Skeletal muscle tissue (tissue), 4 donors: ENCODE results near the gene PRPSAP1. TPM values are rescaled to one million over a fixed set of nuclear protein-coding genes. Genes with fewer than 3 reads are reported as not detected.

Experiments used
- H3K27ac ChIP-seq: one replicate; pipeline ENCODE4 v1.7.0; 2013; ENCODE audit warnings: mild to moderate bottlenecking, low read depth, low read length, inconsistent platforms
- H3K27me3 ChIP-seq, 3 donors: one replicate each; pipeline ENCODE4 v1.7.0; 2013; ENCODE audit warnings: low read length in 3 of 3; ENCODE audit not compliant: control insufficient read depth in 3 of 3, insufficient read depth in 3 of 3
- H3K36me3 ChIP-seq, 3 donors: one replicate each; pipeline ENCODE4 v1.7.0; 2013; ENCODE audit warnings: low read length in 3 of 3; ENCODE audit not compliant: control insufficient read depth in 3 of 3, insufficient read depth in 3 of 3
- H3K4me1 ChIP-seq, 3 donors: one replicate each; pipeline ENCODE4 v1.7.0; 2013; ENCODE audit warnings: low read length in 3 of 3, mild to moderate bottlenecking in 3 of 3; ENCODE audit not compliant: control insufficient read depth in 3 of 3, insufficient read depth in 3 of 3
- H3K4me3 ChIP-seq, 3 donors: one replicate each; pipeline ENCODE4 v1.7.0; 2013; ENCODE audit warnings: low read length in 3 of 3
- H3K9ac ChIP-seq, 3 donors: one replicate each; pipeline ENCODE4 v1.7.0; 2013; ENCODE audit warnings: low read length in 3 of 3, mild to moderate bottlenecking in 3 of 3, moderate library complexity in 2 of 3, low read depth in 1 of 3
- H3K9me3 ChIP-seq, 3 donors: one replicate each; pipeline ENCODE4 v1.7.0; 2013; ENCODE audit warnings: low read length in 3 of 3; ENCODE audit not compliant: control insufficient read depth in 3 of 3
- total RNA-seq: library from RNA; depleted of rRNA; stranded (reverse); fragments of >200 nt; gene quantifications from one replicate; pipeline ENCODE4 v1.2.3, GENCODE V29; 2014
- donor health status: Osteomylitis.

The PRPSAP1 gene
- total RNA-seq, 1 donor from 2014 or later = 24.0 TPM

DNA sequence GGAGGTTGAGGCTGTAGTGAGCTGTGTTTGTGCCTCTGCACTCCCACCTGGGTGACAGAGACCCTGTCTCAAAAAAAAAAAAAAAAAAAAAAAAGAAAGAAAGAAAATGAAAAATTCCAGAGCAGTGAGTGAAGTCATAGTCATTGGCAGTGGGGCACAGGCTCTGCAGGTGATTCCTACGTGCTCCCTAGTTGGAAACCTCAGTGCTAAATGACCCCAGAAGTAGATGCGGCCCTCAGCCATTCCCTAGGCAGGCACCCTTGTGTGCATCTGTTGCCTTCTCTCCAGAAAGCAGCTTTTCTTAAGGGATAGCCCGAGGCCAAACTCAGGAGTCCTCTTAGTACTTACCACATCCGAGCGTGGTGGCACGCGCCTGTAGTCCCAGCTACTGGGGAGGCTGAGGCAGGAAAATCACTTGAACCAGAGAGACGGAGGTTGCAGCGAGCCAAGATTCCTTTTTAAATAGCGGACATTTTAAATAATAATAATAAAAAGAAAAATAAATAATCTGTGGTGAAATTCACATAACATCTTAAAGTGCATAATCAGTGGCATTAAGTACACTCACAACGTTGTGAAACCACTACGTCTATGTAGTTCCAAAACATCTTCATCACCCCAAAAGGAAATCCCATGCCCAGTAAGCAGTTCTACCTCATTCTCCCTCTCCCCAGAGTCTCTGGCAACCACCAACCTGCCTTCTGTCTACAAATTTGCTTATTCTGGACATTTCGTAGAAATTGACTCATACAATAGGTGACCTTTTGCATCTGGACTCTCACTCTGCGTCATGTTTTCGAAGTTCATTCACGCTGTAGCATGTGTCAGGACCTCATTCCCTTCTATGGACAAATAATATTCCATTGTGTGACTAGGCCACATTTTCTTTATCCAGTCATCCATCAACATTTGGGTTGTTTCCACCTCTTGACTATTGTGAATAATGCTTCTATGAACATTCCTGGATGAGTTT, 18.2 kb upstream of the PRPSAP1 start:
- no peak overlapping the region for H3K27ac ChIP-seq
- peaks cover 0 to 5% (median 2%) of the 10 kb centered on the region in 3 donors for H3K27me3 ChIP-seq
- H3K36me3 ChIP-seq = no peaks in the 10 kb centered on the region
- no peak overlapping the region for H3K9ac ChIP-seq
- H3K9me3 ChIP-seq = no peaks in the 10 kb centered on the region
- peaks cover 12 to 19% (median 15%) of the 10 kb centered on the region in 3 donors for H3K4me1 ChIP-seq
- H3K4me3 ChIP-seq = no peak overlapping the region

- no peaks in the 10 kb centered on the region for H3K27me3 ChIP-seq
- H3K4me1 ChIP-seq = peaks cover 12 to 19% (median 12%) of the 10 kb centered on the region in 3 donors
- no peaks in the 10 kb centered on the region for H3K36me3 ChIP-seq
- H3K9ac ChIP-seq = peak overlapping the region in 1 of 3 donors; percentile 25
- H3K27ac ChIP-seq = peak overlapping the region; percentile 28
- H3K4me3 ChIP-seq = no peak overlapping the region
- H3K9me3 ChIP-seq = no peaks in the 10 kb centered on the region
Measured at GRCh38 chr17:76370261-76370993, 16.7 kb upstream of the PRPSAP1 start.

- no peak overlapping the region for H3K4me3 ChIP-seq
- no peaks in the 10 kb centered on the region for H3K9me3 ChIP-seq
- H3K9ac ChIP-seq = peak overlapping the region in 1 of 3 donors; percentile 25
- H3K4me1 ChIP-seq = peaks cover 12 to 19% (median 12%) of the 10 kb centered on the region in 3 donors
- H3K36me3 ChIP-seq = no peaks in the 10 kb centered on the region
- H3K27ac ChIP-seq = peak overlapping the region; percentile 28
- H3K27me3 ChIP-seq = no peaks in the 10 kb centered on the region
Measured at GRCh38 chr17:76369804-76370203, 16.1 kb upstream of the PRPSAP1 start.

DNA sequence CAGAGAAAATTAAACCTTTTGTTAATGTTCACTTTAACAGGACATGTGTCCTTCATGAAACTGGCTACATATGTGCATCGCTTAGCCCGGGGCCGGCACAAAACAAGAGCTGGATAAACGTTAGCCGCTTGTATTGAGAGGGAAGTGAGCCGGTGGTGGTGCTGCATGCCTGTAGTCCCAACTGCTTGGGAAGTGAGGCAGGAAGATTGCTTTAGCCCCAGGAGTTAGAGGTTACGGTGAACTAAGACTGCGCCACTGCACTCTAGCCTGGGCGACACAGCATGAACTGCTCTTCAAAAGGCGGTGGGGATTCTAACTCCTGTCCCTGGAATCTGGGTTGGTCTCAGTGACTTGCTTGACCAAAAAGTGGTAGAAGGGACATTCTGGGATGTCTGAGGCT, 15.7 kb upstream of the PRPSAP1 start:
- H3K27ac ChIP-seq = no peak overlapping the region
- H3K4me3 ChIP-seq = no peak overlapping the region
- H3K27me3 ChIP-seq = no peaks in the 10 kb centered on the region
- H3K4me1 ChIP-seq = peaks cover 12 to 19% (median 12%) of the 10 kb centered on the region in 3 donors
- H3K36me3 ChIP-seq = no peaks in the 10 kb centered on the region
- H3K9me3 ChIP-seq = no peaks in the 10 kb centered on the region
- no peak overlapping the region for H3K9ac ChIP-seq

DNA sequence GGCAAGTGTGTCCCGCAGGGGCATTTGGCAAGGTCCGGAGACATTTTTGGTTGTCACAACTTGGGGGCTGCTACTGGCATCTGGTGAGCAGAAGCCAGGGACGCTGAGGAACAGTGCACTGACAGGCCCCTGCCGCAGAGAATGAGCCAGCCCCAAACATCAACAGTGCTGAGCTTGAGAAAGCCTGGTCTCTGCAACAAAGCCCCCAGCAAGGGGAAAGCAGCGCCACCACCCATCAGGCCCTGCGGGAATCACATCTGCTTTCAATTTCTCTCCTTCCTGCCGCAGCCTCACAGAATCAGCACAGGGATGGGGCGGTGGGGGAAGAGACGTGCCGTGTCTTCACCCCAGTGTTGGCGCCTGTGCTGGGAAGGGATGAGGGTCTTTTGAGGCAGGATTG, 14.8 kb upstream of the PRPSAP1 start:
- Histone ChIP-seq H3K27ac (no peak overlapping the region), H3K4me1 (peaks cover 12 to 19% (median 12%) of the 10 kb centered on the region in 3 donors), H3K4me3 (no peak overlapping the region), H3K9ac (no peak overlapping the region), H3K9me3 (no peaks in the 10 kb centered on the region), H3K36me3 (no peaks in the 10 kb centered on the region), H3K27me3 (no peaks in the 10 kb centered on the region)

DNA sequence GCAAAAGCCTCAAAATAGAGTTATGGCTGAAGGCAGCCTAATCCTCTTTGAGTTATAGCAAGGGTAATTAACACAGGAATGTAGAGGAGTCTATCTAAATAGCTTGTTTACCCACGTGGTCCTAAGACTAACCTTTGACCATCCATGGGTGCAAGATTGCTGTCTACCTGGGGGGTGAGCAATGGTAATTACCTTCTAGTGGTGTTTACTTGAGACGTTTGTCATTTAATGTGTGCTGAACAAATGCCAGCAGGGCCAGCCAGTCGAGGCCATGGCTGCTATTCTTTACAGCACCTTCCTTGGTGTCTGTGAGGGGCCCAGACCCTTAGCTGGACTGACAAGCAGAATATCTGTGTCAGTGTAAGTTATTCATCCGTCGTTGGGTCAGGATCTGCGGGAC, 13.9 kb upstream of the PRPSAP1 start:
- no peaks in the 10 kb centered on the region for H3K27me3 ChIP-seq
- H3K4me1 ChIP-seq = peaks cover 12 to 19% (median 12%) of the 10 kb centered on the region in 3 donors
- H3K9ac ChIP-seq = no peak overlapping the region
- no peak overlapping the region for H3K4me3 ChIP-seq
- H3K36me3 ChIP-seq = no peaks in the 10 kb centered on the region
- H3K27ac ChIP-seq = no peak overlapping the region
- no peaks in the 10 kb centered on the region for H3K9me3 ChIP-seq

- Histone ChIP-seq H3K27me3 (no peaks in the 10 kb centered on the region), H3K4me3 (no peak overlapping the region), H3K27ac (no peak overlapping the region), H3K4me1 (peaks cover 15 to 19% (median 16%) of the 10 kb centered on the region in 3 donors), H3K9me3 (no peaks in the 10 kb centered on the region), H3K9ac (no peak overlapping the region), H3K36me3 (no peaks in the 10 kb centered on the region)
Measured at GRCh38 chr17:76366247-76366646, 12.5 kb upstream of the PRPSAP1 start.

- H3K4me3 ChIP-seq = no peak overlapping the region
- H3K36me3 ChIP-seq = no peaks in the 10 kb centered on the region
- no peaks in the 10 kb centered on the region for H3K9me3 ChIP-seq
- no peaks in the 10 kb centered on the region for H3K27me3 ChIP-seq
- H3K4me1 ChIP-seq = peaks cover 8 to 11% (median 10%) of the 10 kb centered on the region in 3 donors
- H3K27ac ChIP-seq = no peak overlapping the region
- no peak overlapping the region for H3K9ac ChIP-seq
Measured at GRCh38 chr17:76365256-76365903, 11.7 kb upstream of the PRPSAP1 start.

- H3K4me3 ChIP-seq = no peak overlapping the region
- H3K27ac ChIP-seq = no peak overlapping the region
- H3K4me1 ChIP-seq = peaks cover 0 to 4% (median 4%) of the 10 kb centered on the region in 3 donors
- no peaks in the 10 kb centered on the region for H3K27me3 ChIP-seq
- H3K9ac ChIP-seq = no peak overlapping the region
- H3K36me3 ChIP-seq = no peaks in the 10 kb centered on the region
- H3K9me3 ChIP-seq = no peaks in the 10 kb centered on the region
Measured at GRCh38 chr17:76363107-76363842, 9.6 kb upstream of the PRPSAP1 start.
